Fibroblast of lung (primary cell): Measurements from ENCODE around the gene GRAMD4. TPM values are rescaled to one million over a fixed set of nuclear protein-coding genes. Genes with fewer than 3 reads are reported as not detected.

ENCODE experiments used
- DNase-seq, 2 donors: peaks; one replicate each; pipeline versions ENCODE4 v3.0.0 to v3.0.0-alpha.2; 2010; ENCODE audit warnings: low read depth in 2 of 2
- H2AFZ ChIP-seq: 2 replicates; pipeline ENCODE4 v1.5.1; 2012; ENCODE audit warnings: low read length, control low read depth, inconsistent platforms
- H3K27ac ChIP-seq: 2 replicates; pipeline ENCODE4 v1.5.1; 2011; ENCODE audit warnings: low read length, control low read depth; ENCODE audit not compliant: insufficient read depth
- H3K27me3 ChIP-seq: 2 replicates; pipeline ENCODE4 v1.5.1; 2011; ENCODE audit warnings: mild to moderate bottlenecking, low read length; ENCODE audit not compliant: control insufficient read depth, insufficient read depth
- H3K36me3 ChIP-seq: 2 replicates; pipeline ENCODE4 v1.5.1; 2011; ENCODE audit warnings: low read length; ENCODE audit not compliant: control insufficient read depth, insufficient read depth
- H3K4me1 ChIP-seq: 2 replicates; pipeline ENCODE4 v1.5.1; 2011; ENCODE audit warnings: low read length; ENCODE audit not compliant: control insufficient read depth, insufficient read depth; ENCODE audit errors: extremely low read depth
- H3K4me2 ChIP-seq: 2 replicates; pipeline ENCODE4 v1.5.1; 2011; ENCODE audit warnings: low read length, control low read depth; ENCODE audit not compliant: insufficient read depth; ENCODE audit errors: extremely low read depth
- H3K4me3 ChIP-seq, 4 experiments: fragments of 200-600 bp in 1 of 4; sonication (generic) in 1 of 4; replicated peaks in 1 of 4; 2 replicates each; pipeline ENCODE4 v1.5.1; 2011 to 2016; ENCODE audit warnings: low read length in 4 of 4, low read depth in 3 of 4, mild to moderate bottlenecking in 3 of 4, control low read depth in 2 of 4, inconsistent platforms in 1 of 4, mixed read lengths in 1 of 4; ENCODE audit not compliant: insufficient read depth in 1 of 4; ENCODE audit errors: control extremely low read depth in 1 of 4
- H3K79me2 ChIP-seq: 2 replicates; pipeline ENCODE4 v1.5.1; 2012; ENCODE audit warnings: mild to moderate bottlenecking, low read length, inconsistent platforms; ENCODE audit not compliant: control insufficient read depth, insufficient read depth
- H3K9ac ChIP-seq: 2 replicates; pipeline ENCODE4 v1.5.1; 2011; ENCODE audit warnings: mild to moderate bottlenecking, low read length, control low read depth; ENCODE audit not compliant: insufficient read depth
- H3K9me3 ChIP-seq: 2 replicates; pipeline ENCODE4 v1.5.1; 2012; ENCODE audit warnings: low read depth, low read length; ENCODE audit not compliant: control insufficient read depth, insufficient read depth
- H4K20me1 ChIP-seq: 2 replicates; pipeline ENCODE4 v1.5.1; 2011; ENCODE audit warnings: low read length; ENCODE audit not compliant: control insufficient read depth, insufficient read depth; ENCODE audit errors: extremely low read depth
- CTCF ChIP-seq, 2 donors: IDR thresholded peaks in 1 of 2; conservative IDR thresholded peaks in 1 of 2; 1 replicate in 1 of 2; 2 replicates in 1 of 2; pipeline ENCODE4 v1.5.1; 2011 to 2012; ENCODE audit warnings: low read length in 2 of 2, control low read depth in 1 of 2, inconsistent platforms in 1 of 2, low read depth in 1 of 2, mild to moderate bottlenecking in 1 of 2
- EZH2 ChIP-seq: IDR thresholded peaks from 2 replicates; pipeline ENCODE4 v1.5.1; 2012; ENCODE audit warnings: low read length, control low read depth, mild to moderate bottlenecking; ENCODE audit errors: missing control alignments
- polyA plus RNA-seq, 2 donors: library from polyadenylated mRNA; depleted of rRNA in 1 of 2; stranded (reverse) in 1 of 2; unstranded in 1 of 2; fragments of >200 nt; gene quantifications; 2 replicates each; pipeline ENCODE4 v1.2.1, GENCODE V29; 2011 to 2012; ENCODE audit warnings: missing spikeins in 1 of 2
- total RNA-seq: library from RNA; depleted of rRNA; stranded (reverse); fragments of >200 nt; gene quantifications from 2 replicates; pipeline ENCODE4 v1.2.1, GENCODE V29; 2014

GRAMD4 gene
- total and polyA plus RNA-seq, 2 donors (not counting 1 experiment from before 2014, with no cell fraction given) = 7.5 to 37.3 TPM

- Histone ChIP-seq H3K9ac (no peak overlapping the region), H4K20me1 (no peaks in the 10 kb centered on the region), H3K36me3 (no peaks in the 10 kb centered on the region), H3K27me3 (no peaks in the 10 kb centered on the region), H3K27ac (no peak overlapping the region), H3K4me1 (no peaks in the 10 kb centered on the region), H3K4me3 (no peak overlapping the region), H3K79me2 (no peaks in the 10 kb centered on the region), H2AFZ (no peak overlapping the region), H3K4me2 (no peak overlapping the region), H3K9me3 (no peaks in the 10 kb centered on the region)
- TF ChIP-seq CTCF (conservative IDR thresholded peaks at IDR 0.05 in 1 of 2, IDR thresholded peaks at IDR 0.05 in 1 of 2; ENCODE audit: low read depth in 1 of 2, low read length in 2 of 2) (no peak), EZH2 (no peak)
- DNase-seq = no peak
These were observed 12.6 kb upstream of the GRAMD4 start for GRCh38 chr22:46607483-46608114.

GRCh38 chr22:46609175-46609690 is 11.0 kb upstream of the GRAMD4 start:
- Histone ChIP-seq H2AFZ (no peak overlapping the region), H3K27ac (no peak overlapping the region), H3K9me3 (no peaks in the 10 kb centered on the region), H3K27me3 (no peaks in the 10 kb centered on the region), H3K4me1 (no peaks in the 10 kb centered on the region), H4K20me1 (no peaks in the 10 kb centered on the region), H3K36me3 (no peaks in the 10 kb centered on the region), H3K9ac (no peak overlapping the region), H3K79me2 (no peaks in the 10 kb centered on the region), H3K4me3 (no peak overlapping the region), H3K4me2 (no peak overlapping the region)
- TF ChIP-seq CTCF (conservative IDR thresholded peaks at IDR 0.05 in 1 of 2, IDR thresholded peaks at IDR 0.05 in 1 of 2; ENCODE audit: low read depth in 1 of 2, low read length in 2 of 2) (no peak), EZH2 (no peak)
- DNase-seq = no peak

- Histone ChIP-seq H3K4me3 (no peak overlapping the region), H3K27me3 (no peaks in the 10 kb centered on the region), H3K4me1 (no peaks in the 10 kb centered on the region), H2AFZ (no peak overlapping the region), H3K79me2 (no peaks in the 10 kb centered on the region), H3K4me2 (no peak overlapping the region), H3K9ac (no peak overlapping the region), H3K9me3 (no peaks in the 10 kb centered on the region), H4K20me1 (no peaks in the 10 kb centered on the region), H3K36me3 (no peaks in the 10 kb centered on the region), H3K27ac (no peak overlapping the region)
- TF ChIP-seq CTCF (conservative IDR thresholded peaks at IDR 0.05 in 1 of 2, IDR thresholded peaks at IDR 0.05 in 1 of 2; ENCODE audit: low read depth in 1 of 2, low read length in 2 of 2) (no peak), EZH2 (no peak)
- DNase-seq = no peak
These were observed 10.4 kb upstream of the GRAMD4 start for GRCh38 chr22:46609724-46610201.
